ENCODE measurements around the gene UNC5B.
"Not testable (repeated sequence)": the region's sequence is repeated elsewhere in the genome, so short reads cannot be mapped to it uniquely, and the experiment has no call there.

UNC5B gene

DNA sequence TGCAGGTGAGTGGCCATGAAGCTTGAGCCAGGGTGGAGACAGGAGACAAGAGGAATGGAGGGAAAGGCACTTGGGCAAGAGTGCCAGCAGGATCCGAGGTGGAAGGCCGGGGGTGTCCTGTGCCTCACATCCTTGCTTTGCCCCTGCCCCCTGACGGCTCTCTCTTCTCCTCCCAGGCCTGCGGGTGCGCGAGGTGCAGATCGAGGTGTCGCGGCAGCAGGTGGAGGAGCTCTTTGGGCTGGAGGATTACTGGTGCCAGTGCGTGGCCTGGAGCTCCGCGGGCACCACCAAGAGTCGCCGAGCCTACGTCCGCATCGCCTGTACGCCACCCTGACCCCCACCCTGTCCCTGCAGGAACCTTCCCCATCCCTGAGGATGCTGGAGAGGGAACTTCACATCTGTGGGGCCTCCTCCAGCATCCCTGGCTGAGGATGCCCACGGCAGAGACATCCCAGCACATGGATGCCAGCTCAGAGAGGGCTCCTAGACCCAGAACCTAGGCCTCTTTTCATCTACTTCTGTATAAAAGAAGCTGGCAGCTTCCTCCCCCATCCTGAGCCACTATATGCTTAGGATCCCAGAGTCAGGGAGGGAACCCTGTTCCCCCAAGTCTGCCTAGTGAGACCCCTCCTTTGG, 72.3 kb downstream of the UNC5B start:
- DNase-seq: no peak

DNA sequence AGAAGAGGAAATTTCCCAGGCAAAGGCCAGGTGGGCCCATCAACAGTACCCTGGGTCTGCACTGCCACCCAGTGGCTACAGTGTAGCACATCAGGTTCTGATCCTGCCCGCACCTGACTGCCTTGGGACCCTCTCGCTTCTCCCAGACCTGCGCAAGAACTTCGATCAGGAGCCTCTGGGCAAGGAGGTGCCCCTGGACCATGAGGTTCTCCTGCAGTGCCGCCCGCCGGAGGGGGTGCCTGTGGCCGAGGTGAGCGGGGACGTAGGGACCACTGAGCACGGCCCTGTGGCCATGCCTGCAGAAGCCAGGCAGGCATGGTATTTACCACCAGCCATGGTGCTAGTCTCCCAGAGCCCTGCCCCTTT, 72.8 kb downstream of the UNC5B start:
- DNase-seq: peak; percentile 34 to 63 (median 54)

DNA sequence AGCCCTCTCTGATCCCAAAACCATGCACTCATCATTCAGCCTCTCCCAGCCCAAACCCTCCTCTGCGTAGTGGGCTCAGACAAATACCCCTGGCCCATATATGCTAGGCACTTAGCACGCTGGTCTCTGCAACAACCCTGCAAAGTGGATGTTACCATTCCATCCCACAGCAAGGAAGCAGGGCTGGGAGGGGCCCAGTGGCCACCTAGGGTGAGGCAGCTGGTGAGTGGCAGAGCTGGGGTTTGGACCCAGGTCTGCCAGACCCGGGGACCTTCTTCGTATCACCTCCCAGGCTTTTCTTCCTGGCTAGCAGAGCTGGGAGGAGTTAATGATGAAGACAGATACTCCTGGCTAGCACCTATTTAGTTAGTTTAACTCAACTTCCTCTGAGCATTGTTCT, 73.6 kb downstream of the UNC5B start:
- DNase-seq: no peak

DNA sequence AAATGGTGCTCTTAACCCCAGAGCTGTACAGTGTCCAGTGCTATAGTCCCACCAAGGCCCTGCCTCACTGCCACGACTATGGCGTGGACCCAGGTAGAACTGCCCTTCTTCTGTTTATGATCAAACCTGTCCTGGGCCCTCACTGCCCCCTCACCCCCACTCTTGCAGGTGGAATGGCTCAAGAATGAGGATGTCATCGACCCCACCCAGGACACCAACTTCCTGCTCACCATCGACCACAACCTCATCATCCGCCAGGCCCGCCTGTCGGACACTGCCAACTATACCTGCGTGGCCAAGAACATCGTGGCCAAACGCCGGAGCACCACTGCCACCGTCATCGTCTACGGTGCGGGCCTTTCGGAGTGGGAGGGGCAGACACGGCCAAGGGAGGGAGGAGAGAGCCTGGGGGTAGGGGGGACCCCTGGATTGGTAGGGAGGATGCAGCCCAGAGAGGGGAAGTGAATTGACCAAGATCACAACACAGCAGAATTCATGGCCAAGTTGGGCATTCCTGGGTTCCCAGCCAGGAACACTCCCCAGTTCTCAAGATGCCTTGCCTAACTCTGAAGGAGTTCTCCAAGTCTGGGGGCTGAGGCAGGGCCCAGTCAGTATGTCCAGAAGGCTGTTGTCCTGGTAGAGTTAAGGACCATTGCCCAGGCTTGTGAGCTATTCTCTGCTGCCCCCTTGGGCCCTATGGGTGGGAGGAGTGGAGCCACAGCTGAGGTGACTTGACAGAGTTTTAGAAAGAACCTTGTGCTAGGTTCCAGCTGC, 74.3 kb downstream of the UNC5B start:
- DNase-seq: no peak

DNA sequence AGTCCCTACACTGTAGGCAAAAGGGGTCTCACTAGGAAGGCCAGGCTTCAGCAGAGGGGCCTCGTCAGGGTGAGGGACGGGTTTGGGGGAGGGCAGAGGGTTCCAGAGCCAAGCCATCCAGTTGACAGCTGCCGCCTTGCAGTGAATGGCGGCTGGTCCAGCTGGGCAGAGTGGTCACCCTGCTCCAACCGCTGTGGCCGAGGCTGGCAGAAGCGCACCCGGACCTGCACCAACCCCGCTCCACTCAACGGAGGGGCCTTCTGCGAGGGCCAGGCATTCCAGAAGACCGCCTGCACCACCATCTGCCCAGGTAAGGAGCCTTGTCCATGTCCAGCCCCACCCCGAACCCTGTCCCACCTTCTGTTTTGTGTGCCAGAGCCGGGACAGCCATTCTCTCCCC, 75.1 kb downstream of the UNC5B start:
- no peak for DNase-seq

GRCh38 chr10:71288461-71288860, 76.1 kb downstream of the UNC5B start:
- DNase-seq: no peak

DNA sequence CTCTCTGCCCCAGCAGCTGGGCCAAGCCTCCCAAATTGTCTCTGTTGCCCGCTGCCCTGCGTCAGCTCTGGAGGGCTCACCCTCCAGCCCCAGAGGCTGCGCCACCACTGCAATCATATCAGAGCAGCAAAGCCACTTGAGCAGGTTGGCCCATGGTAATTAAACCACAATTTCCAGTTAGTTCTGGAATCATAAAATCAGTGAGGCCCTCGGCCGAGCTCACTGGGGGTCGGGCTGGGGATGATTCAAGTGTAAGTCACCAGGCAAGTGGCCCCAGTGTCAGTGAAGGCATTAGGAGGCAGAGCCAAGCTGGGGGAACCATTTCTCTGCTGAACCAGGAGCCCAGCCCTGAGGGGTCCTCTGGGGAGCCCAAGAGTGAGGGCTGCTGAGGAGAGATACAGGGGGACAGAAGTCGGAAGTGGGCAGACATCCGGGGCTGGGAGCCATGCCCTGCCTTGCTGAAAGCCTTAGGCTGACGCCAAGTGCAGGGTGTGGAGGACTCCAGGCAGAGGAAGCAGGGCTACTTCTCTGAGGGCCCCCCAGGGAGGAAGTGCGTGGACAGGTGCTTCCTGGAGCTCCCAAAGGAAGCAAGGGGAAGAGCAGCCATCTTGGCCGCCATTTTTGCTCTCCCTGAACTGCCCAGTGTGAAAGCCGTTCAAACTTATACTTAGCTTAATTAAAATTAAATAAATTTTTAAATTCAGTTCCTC, 77.2 kb downstream of the UNC5B start:
- DNase-seq: no peak

- DNase-seq: no peak
Measured at GRCh38 chr10:71290331-71290730, 78.0 kb downstream of the UNC5B start.

DNA sequence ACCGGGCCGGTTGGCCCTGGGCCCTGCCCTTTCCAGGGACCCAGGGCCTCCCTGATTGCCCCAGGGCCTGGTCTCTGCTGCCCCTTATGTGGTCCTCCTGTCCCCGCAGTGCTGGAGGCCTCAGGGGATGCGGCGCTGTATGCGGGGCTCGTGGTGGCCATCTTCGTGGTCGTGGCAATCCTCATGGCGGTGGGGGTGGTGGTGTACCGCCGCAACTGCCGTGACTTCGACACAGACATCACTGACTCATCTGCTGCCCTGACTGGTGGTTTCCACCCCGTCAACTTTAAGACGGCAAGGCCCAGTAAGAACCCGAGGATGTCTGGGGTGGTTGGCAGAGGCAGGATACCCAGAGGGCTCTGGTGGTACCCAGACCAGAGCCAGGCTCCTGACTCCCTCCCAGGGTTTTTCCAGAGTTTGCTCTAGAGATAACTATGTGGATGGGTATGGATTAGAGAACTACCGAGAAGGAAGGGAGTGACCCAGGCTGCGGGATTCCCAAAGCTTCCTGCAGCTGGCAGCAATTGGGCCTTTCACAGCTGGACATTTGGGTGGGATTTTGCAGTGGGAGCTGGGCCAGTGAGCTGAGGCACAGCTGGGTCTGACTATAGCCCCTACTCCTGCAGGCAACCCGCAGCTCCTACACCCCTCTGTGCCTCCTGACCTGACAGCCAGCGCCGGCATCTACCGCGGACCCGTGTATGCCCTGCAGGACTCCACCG, 78.6 kb downstream of the UNC5B start:
- DNase-seq: no peak

GRCh38 chr10:71291528-71291900, 79.1 kb downstream of the UNC5B start:
- DNase-seq: no peak

DNA sequence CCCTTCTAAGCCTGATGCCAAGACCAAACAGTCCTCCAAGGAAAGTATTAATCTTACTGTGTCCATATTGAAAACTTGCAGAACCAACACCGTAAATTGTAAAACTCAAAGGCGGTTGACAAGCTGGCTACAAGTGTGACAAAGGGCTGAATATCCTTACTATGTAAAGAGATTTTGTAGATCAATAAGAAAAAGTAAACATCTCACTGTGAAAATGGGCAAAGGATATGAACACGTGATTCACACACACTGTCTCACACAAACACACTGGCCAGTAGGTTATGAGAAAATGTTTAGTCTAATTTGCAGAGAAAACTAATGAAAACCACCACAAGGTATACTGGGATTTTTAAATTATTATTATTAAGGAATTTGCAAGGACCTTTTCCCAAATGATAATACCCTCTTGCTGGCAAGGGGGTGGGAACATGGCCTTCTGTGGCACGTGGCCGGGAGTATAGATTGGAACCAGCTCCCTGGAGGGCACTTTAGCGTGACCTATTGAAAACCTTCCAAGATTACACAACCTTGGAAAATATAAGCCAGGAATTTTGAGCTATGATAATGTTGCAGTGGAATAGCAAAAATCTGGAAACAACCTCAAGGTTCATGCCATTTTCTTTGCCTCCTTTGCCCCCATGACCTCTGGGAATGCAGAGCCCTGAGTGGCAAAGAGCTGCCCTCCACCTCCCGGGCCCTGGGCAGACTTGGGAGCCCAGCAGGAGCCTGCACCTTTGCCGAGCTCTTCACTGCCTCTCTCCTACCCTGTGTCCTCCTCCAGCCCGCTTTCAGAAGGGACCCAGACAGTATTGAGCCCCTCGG, 80.5 kb downstream of the UNC5B start:
- DNase-seq: no peak

DNA sequence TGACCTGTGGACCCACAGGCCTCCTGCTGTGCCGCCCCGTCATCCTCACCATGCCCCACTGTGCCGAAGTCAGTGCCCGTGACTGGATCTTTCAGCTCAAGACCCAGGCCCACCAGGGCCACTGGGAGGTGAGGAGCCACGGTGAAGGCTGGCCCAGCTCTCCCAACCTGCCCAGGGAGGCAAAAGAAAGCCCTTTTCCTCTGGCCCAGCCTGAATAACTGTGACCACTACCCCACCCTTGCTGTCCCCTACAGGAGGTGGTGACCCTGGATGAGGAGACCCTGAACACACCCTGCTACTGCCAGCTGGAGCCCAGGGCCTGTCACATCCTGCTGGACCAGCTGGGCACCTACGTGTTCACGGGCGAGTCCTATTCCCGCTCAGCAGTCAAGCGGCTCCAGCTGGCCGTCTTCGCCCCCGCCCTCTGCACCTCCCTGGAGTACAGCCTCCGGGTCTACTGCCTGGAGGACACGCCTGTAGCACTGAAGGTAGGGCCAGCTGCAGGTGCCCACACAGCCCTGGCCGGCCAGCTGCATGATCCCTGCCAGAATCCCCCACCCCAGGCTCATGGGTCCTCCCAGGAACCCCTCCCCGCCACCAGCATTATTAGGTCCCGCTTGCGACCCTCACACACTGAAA, 81.2 kb downstream of the UNC5B start:
- no peak for DNase-seq

GRCh38 chr10:71294091-71294561, 81.8 kb downstream of the UNC5B start:
- DNase-seq: no peak

GRCh38 chr10:71294856-71295255, 82.5 kb downstream of the UNC5B start:
- DNase-seq: no peak

DNA sequence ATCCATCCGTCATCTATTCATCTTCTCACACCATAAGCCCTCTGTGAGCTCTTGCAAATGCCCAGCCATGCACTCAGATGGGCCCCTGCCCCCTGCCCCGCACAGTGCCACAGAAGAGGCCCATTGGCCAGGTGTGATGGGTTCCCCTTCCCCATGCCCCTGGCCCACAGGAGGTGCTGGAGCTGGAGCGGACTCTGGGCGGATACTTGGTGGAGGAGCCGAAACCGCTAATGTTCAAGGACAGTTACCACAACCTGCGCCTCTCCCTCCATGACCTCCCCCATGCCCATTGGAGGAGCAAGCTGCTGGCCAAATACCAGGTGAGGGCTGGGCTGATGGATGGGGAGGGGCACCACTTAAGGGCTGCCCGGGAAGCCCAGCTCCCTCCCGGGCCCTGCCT, 83.3 kb downstream of the UNC5B start:
- DNase-seq: no peak

- DNase-seq: no peak
Measured at GRCh38 chr10:71296086-71296485, 83.7 kb downstream of the UNC5B start.

DNA sequence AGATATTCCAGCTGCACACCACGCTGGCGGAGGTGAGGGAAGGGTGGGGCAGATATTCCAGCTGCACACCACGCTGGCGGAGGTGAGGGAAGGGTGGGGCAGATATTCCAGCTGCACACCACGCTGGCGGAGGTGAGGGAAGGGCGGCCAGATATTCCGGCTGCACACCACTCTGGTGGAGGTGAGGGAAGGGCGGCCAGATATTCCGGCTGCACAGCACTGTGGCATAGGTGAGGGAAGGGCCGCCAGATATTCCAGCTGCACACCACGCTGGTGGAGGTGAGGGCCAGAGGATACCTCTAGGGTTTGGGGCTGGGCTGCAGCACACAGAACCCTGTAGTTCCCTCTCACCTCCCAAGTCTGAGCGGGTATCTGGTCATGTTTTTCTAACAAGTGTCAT, 84.4 kb downstream of the UNC5B start:
- DNase-seq: not testable (repeated sequence)

GRCh38 chr10:71297343-71297742, 85.0 kb downstream of the UNC5B start:
- no peak for DNase-seq

GRCh38 chr10:71299071-71299785, 86.9 kb downstream of the UNC5B start:
- DNase-seq: peak; percentile 69 to 82 (median 76)

DNA sequence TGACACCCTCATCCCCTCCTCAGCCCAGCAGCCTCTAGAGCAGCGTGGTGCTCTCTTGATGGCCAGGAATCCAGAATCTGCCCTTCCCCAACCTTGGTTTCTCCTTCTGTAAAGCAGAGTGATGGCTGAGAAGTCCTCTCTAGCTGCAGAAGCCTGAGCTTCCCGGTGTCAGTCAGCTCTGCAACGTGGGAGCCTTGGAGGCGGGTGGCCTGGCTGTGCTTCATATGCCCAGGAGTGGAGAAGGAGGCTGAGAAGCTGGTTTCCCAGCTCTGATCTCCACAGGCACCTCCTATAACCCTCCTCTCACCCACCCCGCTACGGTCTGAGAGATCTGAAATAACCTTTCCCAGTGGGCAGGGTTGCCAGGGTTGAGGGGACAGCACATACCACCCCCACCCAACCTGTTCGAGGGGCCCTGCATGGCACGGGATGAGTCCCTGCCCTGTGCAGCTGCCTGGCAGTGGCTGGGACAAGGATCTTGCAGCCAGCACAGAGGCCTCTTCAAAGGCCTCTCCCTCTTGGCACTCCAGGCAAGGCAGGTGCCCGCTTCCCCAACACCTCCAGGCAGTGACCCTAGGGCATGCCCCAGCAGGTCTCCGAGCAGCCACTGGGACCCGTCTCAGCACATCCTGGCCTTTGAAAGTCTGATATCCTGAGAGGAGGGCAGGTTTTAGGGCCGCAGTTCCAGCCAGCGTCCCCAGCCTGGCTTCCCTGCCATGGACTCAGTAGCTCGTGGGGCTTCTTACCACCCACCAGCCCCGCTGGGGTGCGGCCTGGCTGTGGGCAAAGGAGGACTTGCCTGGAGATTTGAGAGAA, 88.4 kb downstream of the UNC5B start:
- DNase-seq: no peak

Data from suppressor macrophage (primary cell).